AG04449 (cell line): ENCODE data around the gene PRDM16.

ENCODE experiments used
- CTCF ChIA-PET: fragments of 350-600 bp; formaldehyde crosslinking; extraction: SDS; loops from one replicate; lab custom pipeline; 2021; ENCODE audit warnings: antibody characterized with exemption; lab: Yijun Ruan, JAX
- POLR2A ChIA-PET: fragments of 400-600, 350-600 bp; formaldehyde crosslinking; extraction: SDS; loops from one replicate; lab custom pipeline; 2020; ENCODE audit warnings: antibody characterized with exemption, inconsistent platforms; lab: Yijun Ruan, JAX
- DNase-seq: peaks from one replicate; pipeline ENCODE4 v3.0.0-alpha.2; 2010; ENCODE audit warnings: low read depth, low spot score
- H3K4me3 ChIP-seq: 2 replicates; pipeline ENCODE4 v1.5.1; 2011; ENCODE audit warnings: low read depth, mild to moderate bottlenecking, control low read depth, low read length
- CTCF ChIP-seq: IDR thresholded peaks from one replicate; pipeline ENCODE4 v1.5.1; 2011; ENCODE audit warnings: mild to moderate bottlenecking, moderate library complexity, low read length, control low read depth, inconsistent platforms; ENCODE audit not compliant: insufficient read depth; ENCODE audit errors: missing control alignments

Gene PRDM16

GRCh38 chr1:3065396-3065795, 3.6 kb upstream of the PRDM16 start:
- no peak for TF ChIP-seq CTCF
- ChIA-PET POLR2A (no interaction called here), CTCF (interaction anchor here (1.0 to 1.4 kb wide), 2 partner anchors 358 to 359 kb away, joined by 3 to 4 read pairs; no protein-coding TSS in a partner anchor)
- no peak overlapping the region for H3K4me3 ChIP-seq
- DNase-seq: no peak

- no peak for TF ChIP-seq CTCF
- H3K4me3 ChIP-seq: no peak overlapping the region
- CTCF ChIA-PET: interaction anchor here (1.0 to 1.4 kb wide), 2 partner anchors 357 to 359 kb away, joined by 3 to 4 read pairs; no protein-coding TSS in a partner anchor
- POLR2A ChIA-PET: no interaction called here
- no peak for DNase-seq
Observed at GRCh38 chr1:3065797-3066196, 3.2 kb upstream of the PRDM16 start.

- POLR2A ChIA-PET: no interaction called here
- CTCF ChIA-PET: interaction anchor here (1.0 to 1.4 kb wide), 2 partner anchors 357 to 358 kb away, joined by 3 to 4 read pairs; no protein-coding TSS in a partner anchor
- no peak overlapping the region for H3K4me3 ChIP-seq
- no peak for DNase-seq
- TF ChIP-seq CTCF: no peak
Observed at GRCh38 chr1:3066250-3066711, 2.7 kb upstream of the PRDM16 start.

- no peak overlapping the region for H3K4me3 ChIP-seq
- DNase-seq: no peak
- POLR2A ChIA-PET: no interaction called here
- no peak for TF ChIP-seq CTCF
- CTCF ChIA-PET: interaction anchor here (1.4 kb wide), 1 partner anchor 356 kb away, joined by 3 read pairs; no protein-coding TSS in a partner anchor
Observed at GRCh38 chr1:3066826-3067225, 2.2 kb upstream of the PRDM16 start.

- ChIA-PET POLR2A (no interaction called here), CTCF (no interaction called here)
- no peak for DNase-seq
- no peak for TF ChIP-seq CTCF
- H3K4me3 ChIP-seq: no peak overlapping the region
Observed at GRCh38 chr1:3067301-3067670, 1.7 kb upstream of the PRDM16 start.

- no peak overlapping the region for H3K4me3 ChIP-seq
- TF ChIP-seq CTCF: no peak
- ChIA-PET POLR2A (no interaction called here), CTCF (no interaction called here)
- no peak for DNase-seq
Observed at GRCh38 chr1:3067671-3068563, 1.1 kb upstream of the PRDM16 start.
